HG02981 (cell line): Measurements from ENCODE around the gene AARS2.
A peak's percentile ranks its signal among the peaks of the same experiment; 100 is the strongest.

Experiments used
- ATAC-seq: cut with Tn5 transposase; IDR thresholded peaks from one replicate; pipeline ENCODE4 v1.9.1; 2021; ENCODE audit warnings: mild to moderate bottlenecking, moderate library complexity; ENCODE audit not compliant: unreplicated experiment

Gene AARS2

DNA sequence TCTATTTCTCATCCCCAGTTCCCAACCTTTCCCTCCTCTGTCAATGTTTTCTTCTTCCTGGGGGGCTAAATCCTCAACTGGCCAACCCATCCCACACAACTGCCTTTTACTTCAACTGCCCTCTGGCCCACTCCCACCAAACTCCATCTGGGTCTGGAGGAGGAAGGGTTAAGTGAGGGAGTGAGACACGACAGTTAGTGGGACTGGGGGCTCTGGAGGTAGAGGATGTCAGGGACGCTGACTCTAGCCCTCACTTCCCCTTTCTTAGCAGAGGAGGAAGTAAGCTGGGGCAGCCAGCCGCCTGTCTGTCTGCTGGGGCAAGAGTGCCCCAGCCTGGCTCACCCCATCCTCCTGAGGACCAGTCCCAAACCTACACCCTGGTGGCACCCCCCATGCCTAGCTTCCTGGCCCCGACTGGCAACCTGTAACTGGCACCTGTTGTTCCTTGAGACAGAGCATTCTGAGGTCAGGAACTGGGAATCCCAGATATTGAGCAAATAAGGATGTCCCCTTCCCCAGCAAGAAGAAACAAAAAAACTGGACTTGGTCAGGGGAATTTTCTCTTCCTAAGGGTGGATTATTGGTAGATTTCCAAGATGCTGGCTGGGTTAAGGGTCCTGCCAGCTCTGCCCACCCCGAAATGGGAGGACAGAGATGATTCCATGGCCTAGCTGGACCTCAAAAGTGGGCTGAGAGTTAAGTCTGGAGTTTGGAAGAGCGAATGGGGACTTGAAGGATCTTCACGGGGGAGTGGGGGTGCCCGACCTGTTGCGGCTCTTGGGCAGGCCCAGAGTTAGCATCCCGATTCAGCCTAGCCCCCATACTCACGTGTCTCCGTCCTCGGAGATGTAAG lies 48.8 kb downstream of the AARS2 start:
- peak; percentile 35 for ATAC-seq

- ATAC-seq: no peak
Measured at GRCh38 chr6:44263354-44264100, 49.6 kb downstream of the AARS2 start.

GRCh38 chr6:44262467-44263353 lies 50.4 kb downstream of the AARS2 start:
- ATAC-seq: no peak

DNA sequence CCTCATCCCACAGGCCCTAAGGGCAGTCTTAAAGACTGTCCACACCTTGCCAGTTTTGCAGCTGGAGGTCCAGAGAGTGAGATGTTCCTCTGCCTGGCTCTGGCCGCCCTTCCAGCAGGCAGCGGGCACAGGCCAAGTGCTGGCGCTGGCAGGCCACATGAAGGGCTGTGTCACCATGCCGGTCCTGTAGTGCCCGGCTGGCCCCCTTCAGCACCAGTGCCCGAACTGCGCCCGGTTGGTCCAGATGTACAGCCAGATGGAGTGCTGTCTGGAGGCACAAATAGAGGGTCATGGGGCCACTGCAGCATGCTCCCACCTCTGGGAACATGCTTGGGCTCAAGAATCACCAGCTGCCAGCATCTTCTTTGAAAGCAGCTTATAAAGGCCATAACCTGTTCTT lies 51.6 kb downstream of the AARS2 start:
- no peak for ATAC-seq

DNA sequence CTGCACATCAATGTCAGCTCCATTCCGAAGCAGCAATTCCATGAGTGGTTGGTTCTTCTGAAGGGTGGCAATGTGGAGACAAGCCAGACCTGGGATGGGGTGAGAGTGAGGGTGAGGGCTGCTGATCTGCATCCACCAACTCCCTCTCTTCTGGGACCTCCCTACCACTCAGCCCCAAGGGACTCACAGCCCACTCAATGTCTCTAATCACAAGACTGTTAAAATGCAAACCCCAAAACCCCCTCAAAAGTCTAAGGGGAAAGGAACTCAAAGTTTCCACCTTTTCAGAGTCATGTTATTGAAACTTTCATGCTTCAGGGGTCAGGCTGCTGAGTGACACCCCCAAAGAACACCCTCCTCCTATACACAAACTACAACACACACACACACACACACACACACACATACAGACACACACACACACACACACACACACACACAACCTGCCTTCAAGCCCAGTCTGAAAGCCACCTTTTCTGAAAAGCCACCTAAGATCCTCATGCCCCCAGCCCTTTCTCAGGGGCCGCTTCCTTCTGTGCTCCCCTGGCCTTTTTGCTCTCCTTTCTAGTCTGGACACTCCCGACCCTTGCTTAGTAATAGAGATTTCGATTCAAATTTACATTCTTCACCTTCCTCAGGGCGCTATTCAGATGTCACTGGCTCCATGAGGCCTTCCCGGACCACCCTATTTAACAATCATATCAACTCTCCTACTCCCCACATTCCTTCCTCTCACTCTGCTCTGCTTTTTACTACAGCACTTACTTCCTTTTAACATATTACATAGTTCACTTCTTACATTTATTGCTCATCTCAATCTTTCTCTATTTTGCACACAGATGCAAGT lies 52.5 kb downstream of the AARS2 start:
- ATAC-seq: no peak

- ATAC-seq: no peak
Measured at GRCh38 chr6:44260011-44260410, 53.1 kb downstream of the AARS2 start.

DNA sequence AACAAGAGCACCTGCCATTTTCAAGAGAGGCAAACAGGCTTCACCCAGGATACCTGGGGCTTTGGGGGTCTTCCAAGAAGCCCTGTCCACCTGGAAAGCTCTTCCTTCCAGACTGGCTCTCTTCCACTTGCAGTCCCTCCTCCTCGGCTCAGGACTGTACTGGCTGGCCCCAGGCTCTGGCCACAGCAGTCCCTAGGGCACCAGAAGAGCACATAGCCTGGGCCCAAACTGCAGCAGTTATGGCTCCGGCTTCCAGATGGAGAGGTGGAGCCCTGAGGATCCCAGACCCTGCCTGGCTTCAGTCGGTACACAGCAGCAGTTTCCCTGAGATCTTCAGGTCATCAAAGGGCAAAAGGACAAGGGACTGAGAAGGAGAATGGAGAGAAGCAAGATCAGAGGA lies 54.2 kb downstream of the AARS2 start:
- ATAC-seq: no peak

- no peak for ATAC-seq
Measured at GRCh38 chr6:44258325-44258863, 54.8 kb downstream of the AARS2 start.

DNA sequence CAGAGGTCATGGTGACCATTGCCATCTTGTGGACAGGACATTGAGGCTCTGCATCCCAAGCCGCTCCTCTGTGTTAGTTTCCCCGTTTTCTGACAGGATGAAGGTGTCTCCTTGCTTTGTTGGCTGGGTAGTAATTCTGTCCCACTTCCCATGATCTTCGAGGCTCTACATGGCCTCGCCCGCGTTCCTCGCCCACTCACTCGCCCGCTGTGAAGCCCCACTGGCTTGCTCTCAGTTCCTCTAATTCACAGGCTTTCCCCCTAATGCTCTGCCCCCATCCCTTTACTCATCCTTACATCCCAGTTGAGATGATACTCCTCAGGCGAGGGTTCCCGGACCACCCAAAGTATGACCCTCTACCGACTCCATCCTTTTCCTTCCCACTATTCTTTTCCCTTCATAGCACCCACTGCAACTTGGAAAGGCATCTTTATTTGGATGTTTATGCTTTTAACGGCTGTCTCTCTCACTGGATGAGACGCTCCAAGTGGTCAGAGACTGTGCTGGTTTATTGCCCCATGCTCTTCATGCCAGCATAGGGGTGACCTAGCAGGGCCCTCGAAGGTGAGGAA lies 55.3 kb downstream of the AARS2 start:
- ATAC-seq: peak; percentile 17

- peak; percentile 43 for ATAC-seq
Measured at GRCh38 chr6:44257025-44257752, 56.0 kb downstream of the AARS2 start, which contains the start of gene SLC35B2. TSS of gene SLC35B2 (minus strand) at chr6:44257528. CDS start at chr6:44257410, 118 bp downstream.

DNA sequence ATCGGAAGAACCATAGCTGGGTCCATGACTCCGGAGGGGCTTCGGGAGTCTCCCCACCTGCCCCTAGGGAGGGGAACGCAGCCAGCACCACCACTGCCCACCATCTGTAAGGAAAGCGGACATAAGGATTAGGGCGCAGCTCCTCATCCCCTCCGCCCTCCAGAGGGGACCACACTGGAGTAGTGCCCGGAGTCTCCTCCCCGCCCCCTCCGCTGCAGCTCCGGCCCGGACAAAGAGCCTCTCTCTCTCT lies 56.4 kb downstream of the AARS2 start:
- no peak for ATAC-seq

GRCh38 chr6:44255871-44256774 lies 57.0 kb downstream of the AARS2 start:
- no peak for ATAC-seq

DNA sequence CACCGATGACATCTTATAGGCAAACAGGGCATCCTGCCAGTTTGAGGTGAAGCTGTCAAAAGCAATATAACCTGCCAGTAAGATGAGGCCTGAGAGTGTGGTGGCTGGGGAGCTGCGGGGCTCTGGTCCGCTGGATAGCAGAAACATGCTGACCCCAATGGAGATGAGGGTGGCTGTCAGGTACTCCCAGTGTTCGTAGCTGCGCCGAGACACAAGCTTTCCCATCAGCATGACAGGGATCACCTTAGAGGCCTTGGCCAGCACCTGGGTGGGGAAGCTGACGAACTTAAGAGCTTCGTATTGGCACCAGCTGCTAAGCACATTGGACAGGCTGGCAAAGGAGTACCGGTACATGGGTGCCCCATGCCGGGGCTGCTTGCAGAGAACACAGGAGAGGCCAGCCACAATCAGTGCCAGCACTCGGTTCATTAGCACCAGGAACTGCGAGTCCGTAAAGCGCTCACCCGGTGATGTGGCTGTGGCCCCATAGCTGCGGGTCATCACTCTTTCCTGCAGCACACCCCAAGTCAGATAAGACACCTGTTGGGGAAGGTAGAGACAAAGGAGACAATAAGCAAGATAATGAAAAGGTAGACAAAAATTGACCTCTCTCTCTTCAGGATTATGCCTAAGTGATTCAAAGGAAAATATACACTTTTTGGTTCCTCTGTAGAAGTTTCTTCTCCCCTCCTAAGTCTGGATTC lies 57.9 kb downstream of the AARS2 start:
- no peak for ATAC-seq

GRCh38 chr6:44254191-44255104 lies 58.7 kb downstream of the AARS2 start:
- no peak for ATAC-seq

DNA sequence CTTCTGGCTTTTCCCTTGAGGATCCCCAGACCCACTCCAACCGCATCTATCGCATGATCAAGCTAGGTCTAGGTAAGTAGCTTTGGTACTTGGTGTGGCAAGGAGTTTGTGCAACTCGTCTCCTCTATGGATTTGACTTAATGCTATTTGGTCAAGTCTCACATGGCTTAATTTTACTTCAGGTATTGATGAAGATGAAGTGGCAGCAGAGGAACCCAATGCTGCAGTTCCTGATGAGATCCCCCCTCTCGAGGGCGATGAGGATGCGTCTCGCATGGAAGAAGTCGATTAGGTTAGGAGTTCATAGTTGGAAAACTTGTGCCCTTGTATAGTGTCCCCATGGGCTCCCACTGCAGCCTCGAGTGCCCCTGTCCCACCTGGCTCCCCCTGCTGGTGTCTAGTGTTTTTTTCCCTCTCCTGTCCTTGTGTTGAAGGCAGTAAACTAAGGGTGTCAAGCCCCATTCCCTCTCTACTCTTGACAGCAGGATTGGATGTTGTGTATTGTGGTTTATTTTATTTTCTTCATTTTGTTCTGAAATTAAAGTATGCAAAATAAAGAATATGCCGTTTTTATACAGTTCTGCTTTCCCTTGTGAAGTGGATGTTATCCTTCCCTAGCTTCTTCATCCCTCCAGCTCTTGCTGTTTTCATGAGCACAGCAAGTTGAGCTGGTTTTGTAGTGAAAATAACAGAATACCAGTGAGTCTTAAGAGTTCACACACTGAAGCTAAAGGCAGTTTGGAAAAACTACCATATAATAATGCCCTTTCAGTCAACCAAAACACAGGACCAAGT lies 59.6 kb downstream of the AARS2 start:
- no peak for ATAC-seq
